Heart left ventricle (tissue), 16 donors: Measurements from ENCODE around the gene SCO1. TPM values are rescaled to one million over a fixed set of nuclear protein-coding genes. Genes with fewer than 3 reads are reported as not detected.

Source experiments
- ATAC-seq, 4 donors: fragments of 200-7000 bp; cut with Tn5 transposase; one replicate each; pipeline ENCODE4 v1.9.1; 2020 to 2022; ENCODE audit warnings: moderate library complexity in 4 of 4, mild to moderate bottlenecking in 3 of 4, moderate number of reproducible peaks in 1 of 4
- DNase-seq, 5 donors: peaks; one replicate each; pipeline ENCODE4 v3.0.0-alpha.2; 2020
- H3K27ac ChIP-seq, 12 donors: fragments of 200-600 bp; sonication (generic) in 4 of 12; one replicate each; pipeline versions ENCODE4 v1.5.0 to v1.8.0; 2016 to 2022; ENCODE audit warnings: mild to moderate bottlenecking in 2 of 12
- H3K27me3 ChIP-seq, 9 donors: fragments of 200-600 bp; sonication (generic) in 2 of 9; one replicate each; pipeline versions ENCODE4 v1.5.1 to v1.8.0; 2016 to 2022; ENCODE audit warnings: mild to moderate bottlenecking in 3 of 9
- H3K36me3 ChIP-seq, 9 donors: fragments of 200-600 bp; sonication (generic) in 2 of 9; one replicate each; pipeline versions ENCODE4 v1.5.0 to v1.8.0; 2018 to 2022; ENCODE audit warnings: mild to moderate bottlenecking in 2 of 9
- H3K4me1 ChIP-seq, 12 donors: fragments of 200-600 bp; sonication (generic) in 4 of 12; one replicate each; pipeline versions ENCODE4 v1.5.0 to v1.8.0; 2016 to 2022; ENCODE audit warnings: mild to moderate bottlenecking in 3 of 12
- H3K4me3 ChIP-seq, 12 donors: fragments of 200-600 bp; sonication (generic) in 4 of 12; one replicate each; pipeline versions ENCODE4 v1.5.0 to v1.8.0; 2017 to 2022; ENCODE audit warnings: mild to moderate bottlenecking in 9 of 12, moderate library complexity in 4 of 12
- H3K9me3 ChIP-seq, 12 donors: fragments of 200-600 bp; sonication (generic) in 4 of 12; one replicate each; pipeline versions ENCODE4 v1.5.0 to v1.8.0; 2016 to 2022; ENCODE audit warnings: mild to moderate bottlenecking in 1 of 12
- POLR2A ChIP-seq, 2 donors: fragments of 450-650 bp; IDR thresholded peaks; one replicate each; pipeline ENCODE4 v1.6.1; 2017; ENCODE audit warnings: antibody characterized with exemption in 2 of 2, mild to moderate bottlenecking in 2 of 2, moderate library complexity in 2 of 2
- WGBS, 4 donors: extraction: QIAGEN DNeasy Blood & Tissue Kit in 2 of 4; methylation state at CpG; one replicate each; pipeline versions ENCODE4 v1.1.5 to v1.1.7; 2013 to 2018; 5-methylcytosine and 5-hydroxymethylcytosine counted together
- intact Hi-C, 10 donors: fragments of 100-400 bp; cut with DNase I; formaldehyde crosslinking; loops; one replicate each; pipeline versions ENCODE4 v1.11.1 to v1.14.2; 2022
- polyA plus RNA-seq, 2 donors: library from polyadenylated mRNA; stranded (reverse); fragments of 200-250 nt; gene quantifications; one replicate each; pipeline ENCODE4 v1.2.3, GENCODE V29; 2013
- total RNA-seq, 9 donors: library from RNA; depleted of rRNA in 2 of 9; stranded (reverse); fragments of >200 nt in 2 of 9; fragmentation: NEBNext Ultra II Directional in 3 of 9; extraction: Animal tissue kit (Norgen Biotek cat#: 25700) in 3 of 9; gene quantifications; one replicate each; pipeline versions ENCODE4 v1.1.0 to v1.2.4, GENCODE V29; 2016 to 2023
- TF ChIP-seq, protein P1 (sequence below), 12 donors: fragments of 200-600 bp; sonication (generic) in 4 of 12; IDR thresholded peaks; one replicate each; pipeline versions ENCODE4 v1.5.0 to v1.8.0; 2018 to 2022; ENCODE audit warnings: antibody characterized with exemption in 12 of 12, mild to moderate bottlenecking in 5 of 12
- donor health status: ischemic (EF 13 %, LVEDD 7.1; RV severe dilation, severe dysfunction).
- donor health status: healthy with polysubstance abuse.
- donor health status: DM: no; HTN: yes; CAD: no.
- donor health status: DM: no; HTN: no; CAD: no.
- donor health status: ischemic (EF 25% LVEDD 6.9; RV normal size, moderate dysfunction).
- donor health status: ischemic (EF 25% LVEDD 5.7; RV mildly dilated, moderate dysfunction).
- donor health status: healthy.
- donor health status: DM: yes; HTN: yes; CAD: no.
- donor health status: ischemic (EF 35%, LVEDD 5.7; RV mildly dilated, moderate dysfunction).
- donor health status: nonischemic (EF 11% LVEDD 7.7; RV severe dilation, severe dysfunction).
- donor health status: DM: yes; HTN: yes; CAD: no.
- donor health status: PGD.
- donor health status: ischemic (EF 29% LVEDD 5.4; RV normal size, mild dysfunction).
- donor health status: nonischemic (EF 23%, LVEDD 6.1; RV moderate dilation, normal function).

The SCO1 gene
- total and polyA plus RNA-seq, 11 donors = 9.2 to 53.4 (median 31.4) TPM

- 83 to 89% (median 86%) methylated on average over 10 of the region's 10 CpGs for WGBS, 4 donors
- Histone ChIP-seq H3K27me3 (no peaks in the 10 kb centered on the region), H3K4me3 (no peak overlapping the region), H3K4me1 (no peaks in the 10 kb centered on the region), H3K36me3 (no peaks in the 10 kb centered on the region), H3K9me3 (no peaks in the 10 kb centered on the region), H3K27ac (no peak overlapping the region)
- TF ChIP-seq POLR2A (IDR thresholded peaks at IDR 0.05) = no peak
- TF ChIP-seq, protein P1, sequence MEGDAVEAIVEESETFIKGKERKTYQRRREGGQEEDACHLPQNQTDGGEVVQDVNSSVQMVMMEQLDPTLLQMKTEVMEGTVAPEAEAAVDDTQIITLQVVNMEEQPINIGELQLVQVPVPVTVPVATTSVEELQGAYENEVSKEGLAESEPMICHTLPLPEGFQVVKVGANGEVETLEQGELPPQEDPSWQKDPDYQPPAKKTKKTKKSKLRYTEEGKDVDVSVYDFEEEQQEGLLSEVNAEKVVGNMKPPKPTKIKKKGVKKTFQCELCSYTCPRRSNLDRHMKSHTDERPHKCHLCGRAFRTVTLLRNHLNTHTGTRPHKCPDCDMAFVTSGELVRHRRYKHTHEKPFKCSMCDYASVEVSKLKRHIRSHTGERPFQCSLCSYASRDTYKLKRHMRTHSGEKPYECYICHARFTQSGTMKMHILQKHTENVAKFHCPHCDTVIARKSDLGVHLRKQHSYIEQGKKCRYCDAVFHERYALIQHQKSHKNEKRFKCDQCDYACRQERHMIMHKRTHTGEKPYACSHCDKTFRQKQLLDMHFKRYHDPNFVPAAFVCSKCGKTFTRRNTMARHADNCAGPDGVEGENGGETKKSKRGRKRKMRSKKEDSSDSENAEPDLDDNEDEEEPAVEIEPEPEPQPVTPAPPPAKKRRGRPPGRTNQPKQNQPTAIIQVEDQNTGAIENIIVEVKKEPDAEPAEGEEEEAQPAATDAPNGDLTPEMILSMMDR (IDR thresholded peaks at IDR 0.05) = no peak
- intact Hi-C loops = loop anchor here in 1 of 10 donors (10.0 kb wide), 1 partner anchor 899 kb away; no protein-coding TSS in a partner anchor
- ATAC-seq = no peak
- DNase-seq = no peak
Measured at GRCh38 chr17:10623737-10624338, 73.5 kb downstream of the SCO1 start.

GRCh38 chr17:10622617-10623485 is 74.5 kb downstream of the SCO1 start:
- H3K36me3 ChIP-seq = no peaks in the 10 kb centered on the region
- H3K4me1 ChIP-seq = no peaks in the 10 kb centered on the region
- DNase-seq = no peak

More at GRCh38 chr17:10622617-10623485, 74.5 kb downstream of the SCO1 start:
- no peak overlapping the region for H3K4me3 ChIP-seq
- TF ChIP-seq, protein P1 (IDR thresholded peaks at IDR 0.05) = no peak
- H3K9me3 ChIP-seq = no peaks in the 10 kb centered on the region
- no peak for ATAC-seq
- WGBS, 4 donors = 62 to 80% (median 76%) methylated on average over 14 of the region's 14 CpGs
- no peak overlapping the region for H3K27ac ChIP-seq
- intact Hi-C loops = loop anchor here in 1 of 10 donors (10.0 kb wide), 1 partner anchor 898 kb away; no protein-coding TSS in a partner anchor
- no peaks in the 10 kb centered on the region for H3K27me3 ChIP-seq

Other genes starting within 250 kb of the SCO1 start
- not detected for gene MYH4, start 228.0 kb downstream of the SCO1 start, total RNA-seq
- gene MYH4, start 228.0 kb downstream of the SCO1 start, polyA plus RNA-seq = not detected
- gene MYH1, start 179.0 kb downstream of the SCO1 start, total RNA-seq = under 1 TPM in 2 of 9 donors, not detected in 7; 0.04 to 0.09 TPM
- not detected for gene MYH1, start 179.0 kb downstream of the SCO1 start, polyA plus RNA-seq
- under 1 TPM in 2 of 9 donors, not detected in 7; 0.07 to 0.40 TPM for gene MYH2, start 147.9 kb downstream of the SCO1 start, total RNA-seq
- gene MYH2, start 147.9 kb downstream of the SCO1 start, polyA plus RNA-seq = not detected
- gene MYH3, start 40.2 kb downstream of the SCO1 start, total RNA-seq = 1 to 10 TPM in 1 of 9 donors, under 1 TPM in 8; 0.13 to 1.8 (median 0.62) TPM
- 1 to 10 TPM in 1 of 2 donors, under 1 TPM in 1; 0.57 to 1.2 TPM for gene MYH3, start 40.2 kb downstream of the SCO1 start, polyA plus RNA-seq
- gene ADPRM, start 61 bp upstream of the SCO1 start, total RNA-seq = 1 to 10 TPM; 2.1 to 7.2 (median 4.6) TPM
- 1 to 10 TPM; 3.2 to 3.5 TPM for gene ADPRM, start 61 bp upstream of the SCO1 start, polyA plus RNA-seq
- gene TMEM220, start 32.5 kb upstream of the SCO1 start, total RNA-seq = 10 to 100 TPM in 1 of 9 donors, 1 to 10 TPM in 8; 3.8 to 13.9 (median 6.3) TPM
- 1 to 10 TPM; 3.2 to 8.3 TPM for gene TMEM220, start 32.5 kb upstream of the SCO1 start, polyA plus RNA-seq
- gene TMEM238L, start 106.6 kb upstream of the SCO1 start, total RNA-seq = not detected
- gene TMEM238L, start 106.6 kb upstream of the SCO1 start, polyA plus RNA-seq = not detected
- gene PIRT, start 140.6 kb upstream of the SCO1 start, total RNA-seq = not detected
- gene PIRT, start 140.6 kb upstream of the SCO1 start, polyA plus RNA-seq = not detected